Esophagus mucosa (tissue), 1 donor: ENCODE results near the gene TNFRSF1B. TPM values are rescaled to one million over a fixed set of nuclear protein-coding genes. Genes with fewer than 3 reads are reported as not detected.

Experiments
- ATAC-seq: fragments of 200-7000 bp; cut with Tn5 transposase; one replicate; pipeline ENCODE4 v1.9.1; 2020
- total RNA-seq: library from RNA; stranded (reverse); gene quantifications from one replicate; pipeline ENCODE4 v1.2.4, GENCODE V29; 2023
- donor health status: DM: yes; HTN: yes; CAD: no.

The TNFRSF1B gene
- total RNA-seq, 1 donor from 2014 or later: 4.1 TPM

DNA sequence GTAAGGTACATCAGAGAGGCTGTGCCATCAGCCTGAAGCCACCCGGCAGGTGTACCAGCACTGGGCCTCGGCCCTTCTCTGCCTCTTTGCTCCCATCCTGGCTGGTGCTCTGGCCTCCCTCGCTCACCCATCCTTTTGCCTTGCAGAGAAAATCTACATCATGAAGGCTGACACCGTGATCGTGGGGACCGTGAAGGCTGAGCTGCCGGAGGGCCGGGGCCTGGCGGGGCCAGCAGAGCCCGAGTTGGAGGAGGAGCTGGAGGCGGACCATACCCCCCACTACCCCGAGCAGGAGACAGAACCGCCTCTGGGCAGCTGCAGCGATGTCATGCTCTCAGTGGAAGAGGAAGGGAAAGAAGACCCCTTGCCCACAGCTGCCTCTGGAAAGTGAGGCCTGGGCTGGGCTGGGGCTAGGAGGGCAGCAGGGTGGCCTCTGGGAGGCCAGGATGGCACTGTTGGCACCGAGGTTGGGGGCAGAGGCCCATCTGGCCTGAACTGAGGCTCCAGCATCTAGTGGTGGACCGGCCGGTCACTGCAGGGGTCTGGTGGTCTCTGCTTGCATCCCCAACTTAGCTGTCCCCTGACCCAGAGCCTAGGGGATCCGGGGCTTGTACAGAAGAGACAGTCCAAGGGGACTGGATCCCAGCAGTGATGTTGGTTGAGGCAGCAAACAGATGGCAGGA, 24.5 kb upstream of the TNFRSF1B start:
- no peak for ATAC-seq

DNA sequence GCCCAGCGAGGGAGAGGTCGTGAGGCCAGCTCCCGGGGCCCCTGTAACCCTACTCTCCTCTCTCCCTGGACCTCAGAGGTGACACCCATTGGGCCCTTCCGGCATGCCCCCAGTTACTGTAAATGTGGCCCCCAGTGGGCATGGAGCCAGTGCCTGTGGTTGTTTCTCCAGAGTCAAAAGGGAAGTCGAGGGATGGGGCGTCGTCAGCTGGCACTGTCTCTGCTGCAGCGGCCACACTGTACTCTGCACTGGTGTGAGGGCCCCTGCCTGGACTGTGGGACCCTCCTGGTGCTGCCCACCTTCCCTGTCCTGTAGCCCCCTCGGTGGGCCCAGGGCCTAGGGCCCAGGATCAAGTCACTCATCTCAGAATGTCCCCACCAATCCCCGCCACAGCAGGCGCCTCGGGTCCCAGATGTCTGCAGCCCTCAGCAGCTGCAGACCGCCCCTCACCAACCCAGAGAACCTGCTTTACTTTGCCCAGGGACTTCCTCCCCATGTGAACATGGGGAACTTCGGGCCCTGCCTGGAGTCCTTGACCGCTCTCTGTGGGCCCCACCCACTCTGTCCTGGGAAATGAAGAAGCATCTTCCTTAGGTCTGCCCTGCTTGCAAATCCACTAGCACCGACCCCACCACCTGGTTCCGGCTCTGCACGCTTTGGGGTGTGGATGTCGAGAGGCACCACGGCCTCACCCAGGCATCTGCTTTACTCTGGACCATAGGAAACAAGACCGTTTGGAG, 23.7 kb upstream of the TNFRSF1B start:
- ATAC-seq: peak; percentile 7

DNA sequence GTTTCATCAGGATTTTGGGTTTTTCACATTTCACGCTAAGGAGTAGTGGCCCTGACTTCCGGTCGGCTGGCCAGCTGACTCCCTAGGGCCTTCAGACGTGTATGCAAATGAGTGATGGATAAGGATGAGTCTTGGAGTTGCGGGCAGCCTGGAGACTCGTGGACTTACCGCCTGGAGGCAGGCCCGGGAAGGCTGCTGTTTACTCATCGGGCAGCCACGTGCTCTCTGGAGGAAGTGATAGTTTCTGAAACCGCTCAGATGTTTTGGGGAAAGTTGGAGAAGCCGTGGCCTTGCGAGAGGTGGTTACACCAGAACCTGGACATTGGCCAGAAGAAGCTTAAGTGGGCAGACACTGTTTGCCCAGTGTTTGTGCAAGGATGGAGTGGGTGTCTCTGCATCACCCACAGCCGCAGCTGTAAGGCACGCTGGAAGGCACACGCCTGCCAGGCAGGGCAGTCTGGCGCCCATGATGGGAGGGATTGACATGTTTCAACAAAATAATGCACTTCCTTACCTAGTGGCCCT, 23.1 kb upstream of the TNFRSF1B start:
- peak; percentile 58 for ATAC-seq

DNA sequence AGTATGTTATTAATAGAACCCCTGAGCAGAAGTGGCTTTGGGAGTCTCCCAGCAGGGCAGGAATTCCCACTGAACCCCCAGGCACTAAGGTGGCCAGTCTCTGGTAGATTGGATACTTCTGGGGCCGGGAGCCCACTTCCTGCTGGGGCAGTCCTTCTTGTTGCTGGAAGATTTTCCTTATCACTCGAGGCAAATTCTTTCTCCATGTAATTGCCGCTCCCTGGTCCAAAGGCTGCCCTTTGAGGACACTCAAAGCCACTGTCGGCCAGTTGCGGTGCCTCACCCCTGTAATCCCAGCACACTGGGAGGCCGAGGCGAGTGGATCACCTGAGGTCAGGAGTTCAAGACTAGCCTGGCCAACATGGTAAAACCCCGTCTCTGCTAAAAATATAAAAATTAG, 22.6 kb upstream of the TNFRSF1B start:
- ATAC-seq: no peak

DNA sequence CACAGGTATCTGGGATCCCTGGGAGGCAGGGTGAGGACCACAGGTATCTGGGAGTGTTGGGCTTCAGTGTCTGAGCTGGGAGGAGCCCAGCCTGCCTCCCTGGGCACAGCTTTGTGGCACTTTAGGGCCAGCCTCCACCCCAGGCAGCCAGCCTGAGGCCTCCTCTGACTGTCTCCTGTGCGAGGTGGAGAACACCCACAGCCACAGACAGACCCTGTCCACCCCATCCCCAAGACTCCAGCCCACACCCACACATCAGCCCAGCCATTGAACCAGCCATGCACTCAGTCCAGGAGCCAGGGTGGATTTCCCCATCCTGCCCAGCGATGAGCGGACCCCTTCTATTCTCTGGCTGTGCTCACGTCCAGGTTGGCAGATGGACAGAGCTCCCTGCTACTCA, 21.8 kb upstream of the TNFRSF1B start:
- ATAC-seq: no peak

DNA sequence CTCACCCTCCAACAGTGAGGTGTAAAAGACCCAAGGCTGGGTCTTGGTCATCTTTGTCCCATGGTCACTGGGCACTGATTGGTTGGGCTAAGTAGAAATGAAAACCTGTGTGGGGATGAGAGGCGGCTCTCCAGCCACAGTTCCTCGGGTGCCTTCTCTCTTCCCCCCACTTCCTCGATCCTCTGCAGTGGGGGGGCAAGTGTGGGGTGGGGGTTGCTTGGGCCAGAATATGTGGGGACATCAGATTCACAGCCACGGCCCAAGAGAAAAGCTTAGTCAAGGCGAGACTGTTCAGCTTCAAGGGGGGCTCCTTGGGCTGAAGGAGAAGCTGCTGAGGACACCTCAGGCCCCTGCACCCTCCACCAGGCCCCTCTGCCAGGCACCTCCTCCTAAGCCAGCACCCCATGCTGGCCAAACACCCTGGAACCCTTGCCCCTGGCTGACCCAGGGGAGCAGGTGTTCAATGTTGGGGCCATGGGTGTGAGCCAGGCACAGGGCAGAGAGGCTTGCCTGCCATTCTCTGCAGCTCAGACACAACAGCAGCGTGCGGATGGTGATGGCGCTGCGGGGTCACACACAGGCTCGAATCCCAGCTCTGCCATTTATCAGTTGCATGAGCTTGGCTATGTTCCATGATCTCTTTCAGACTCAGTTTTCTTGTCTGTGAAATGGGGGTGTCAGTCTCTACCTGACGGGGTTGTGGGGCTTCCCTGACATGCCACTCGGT, 21.0 kb upstream of the TNFRSF1B start:
- ATAC-seq: no peak

DNA sequence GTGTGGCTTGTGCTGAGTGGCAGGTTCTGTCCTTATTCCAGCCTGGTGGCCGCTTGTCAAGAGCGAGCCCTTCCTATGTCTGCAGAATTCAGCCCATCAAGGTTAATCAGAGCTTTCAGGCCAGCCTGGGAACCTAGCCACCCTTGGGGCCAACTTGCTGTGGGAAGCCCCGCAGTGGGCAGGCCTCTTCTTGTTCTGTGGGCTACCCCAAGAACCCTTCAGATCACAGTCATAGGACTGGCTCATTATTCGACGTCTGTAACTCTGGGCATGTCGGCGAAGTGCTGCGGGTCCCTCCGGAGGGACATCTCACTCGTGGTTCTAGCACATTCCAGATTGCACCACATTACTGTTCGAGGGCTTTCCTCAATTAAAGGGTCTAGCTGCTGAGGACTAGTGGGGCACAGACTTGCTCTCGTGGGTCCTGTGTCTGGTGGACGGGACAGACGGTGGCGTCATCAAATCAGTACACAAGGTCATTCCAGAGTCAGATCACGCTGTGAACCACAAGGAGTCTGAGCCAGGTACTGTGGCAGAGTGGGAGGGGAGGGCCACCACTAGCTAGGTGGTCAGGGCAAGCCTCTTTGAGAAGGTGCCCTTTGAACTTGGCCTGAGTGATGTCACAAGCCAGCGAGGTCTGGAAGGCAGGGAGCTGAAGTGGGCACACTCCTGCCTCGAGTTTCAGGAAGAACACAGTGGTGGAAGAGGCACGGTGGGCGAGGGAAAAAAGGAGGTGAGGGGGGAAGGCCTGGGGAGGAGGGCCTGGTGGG, 20.3 kb upstream of the TNFRSF1B start:
- no peak for ATAC-seq

DNA sequence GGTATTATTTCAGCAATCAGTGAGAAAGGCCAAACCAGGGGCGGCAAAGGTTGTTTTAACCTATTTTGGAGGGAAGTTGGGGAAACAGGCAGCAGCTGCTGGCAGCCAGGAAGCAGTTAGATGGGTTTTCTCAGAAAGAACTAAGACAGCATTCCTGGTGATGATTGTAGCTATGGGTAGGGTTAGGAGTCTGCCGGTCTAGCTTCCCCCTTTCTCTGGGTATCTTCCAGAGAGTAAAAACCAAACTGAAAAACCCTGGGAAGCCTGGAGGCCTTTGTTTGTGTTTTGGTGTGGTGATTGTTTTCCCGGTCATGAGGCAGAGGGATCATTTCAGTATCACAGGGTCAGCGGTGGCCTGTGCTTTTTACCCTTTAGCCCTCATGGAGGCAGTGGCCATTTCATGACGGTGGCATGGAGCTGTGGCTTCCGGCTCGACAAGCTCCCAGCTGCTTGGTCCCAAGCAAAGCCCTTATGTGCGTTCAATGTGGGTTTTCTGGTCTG, 19.5 kb upstream of the TNFRSF1B start:
- no peak for ATAC-seq

DNA sequence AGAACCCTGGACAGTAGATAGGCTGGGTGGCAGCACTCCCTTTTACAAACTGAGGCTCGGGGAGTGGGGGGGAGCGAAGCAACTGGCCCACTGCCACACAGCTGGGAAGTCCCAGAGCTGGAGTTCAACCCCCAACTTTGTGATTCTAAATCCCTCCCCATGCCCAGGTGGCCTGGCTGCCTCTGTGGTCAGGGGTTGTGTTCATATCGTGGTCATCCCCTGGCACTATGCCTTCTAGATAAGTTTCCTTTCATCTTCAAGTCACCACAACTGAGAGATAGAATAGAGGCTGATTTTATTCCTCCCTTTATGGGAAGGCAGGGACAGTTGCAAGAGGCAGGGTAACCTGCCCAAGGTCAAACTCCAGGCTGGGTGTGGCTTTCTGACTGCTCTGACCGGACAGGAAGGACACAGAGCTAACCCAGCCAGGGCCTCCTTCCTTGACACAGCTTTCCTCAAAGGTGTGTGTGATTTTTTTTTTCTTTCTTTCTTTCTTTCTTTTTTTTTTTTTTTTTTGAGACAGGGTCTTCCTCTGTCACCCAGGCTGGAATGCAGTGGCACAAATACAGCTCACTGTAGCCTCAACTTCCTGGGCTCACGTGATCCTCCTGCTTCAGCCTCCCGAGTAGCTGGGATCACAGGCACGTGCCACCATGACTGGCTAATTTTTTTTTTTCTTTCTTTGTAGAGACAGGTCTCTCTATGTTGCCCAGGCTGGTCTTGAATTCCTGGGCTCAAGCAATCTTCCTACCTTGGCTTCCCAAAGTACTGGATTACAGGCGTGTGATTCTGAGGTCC, 18.4 kb upstream of the TNFRSF1B start:
- no peak for ATAC-seq

DNA sequence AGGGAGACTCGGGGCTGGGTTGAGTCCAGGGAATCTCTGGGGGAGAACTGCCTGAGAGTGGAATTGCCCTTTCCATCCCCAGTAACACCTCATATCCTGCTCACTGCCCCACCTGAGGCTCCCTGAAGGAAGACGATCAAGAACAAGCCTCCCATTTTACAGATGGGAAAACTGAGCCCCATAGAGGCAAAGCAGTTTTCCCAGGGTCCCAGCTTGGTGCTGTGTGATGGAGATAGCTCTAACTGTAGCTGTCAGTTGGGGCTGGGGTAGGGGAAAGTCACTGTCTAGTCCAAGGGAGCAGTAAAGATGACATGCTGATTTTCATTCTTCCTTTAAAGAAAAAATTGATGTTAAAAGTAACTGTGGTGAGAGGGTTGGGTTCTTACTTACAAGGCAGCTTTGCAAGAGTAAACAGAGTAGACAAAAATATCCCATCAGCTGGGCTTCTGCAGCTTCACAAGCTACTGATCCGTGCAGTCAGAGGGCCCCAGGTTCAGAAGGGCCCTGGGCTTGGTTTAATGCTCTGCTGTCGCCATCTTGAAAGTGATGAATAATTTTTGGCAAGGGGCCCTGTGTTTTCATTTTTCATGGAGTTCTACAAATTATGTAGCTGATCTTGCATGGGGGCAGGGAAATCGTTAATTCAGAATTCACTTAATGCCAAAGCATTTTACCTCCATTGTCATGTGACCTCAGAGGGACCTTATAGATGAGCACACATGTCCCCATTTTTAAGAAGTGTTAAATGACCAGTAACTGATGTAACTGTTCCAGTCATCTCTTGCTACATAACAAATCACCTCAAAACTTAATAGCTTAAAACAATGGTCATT, 17.6 kb upstream of the TNFRSF1B start:
- no peak for ATAC-seq

DNA sequence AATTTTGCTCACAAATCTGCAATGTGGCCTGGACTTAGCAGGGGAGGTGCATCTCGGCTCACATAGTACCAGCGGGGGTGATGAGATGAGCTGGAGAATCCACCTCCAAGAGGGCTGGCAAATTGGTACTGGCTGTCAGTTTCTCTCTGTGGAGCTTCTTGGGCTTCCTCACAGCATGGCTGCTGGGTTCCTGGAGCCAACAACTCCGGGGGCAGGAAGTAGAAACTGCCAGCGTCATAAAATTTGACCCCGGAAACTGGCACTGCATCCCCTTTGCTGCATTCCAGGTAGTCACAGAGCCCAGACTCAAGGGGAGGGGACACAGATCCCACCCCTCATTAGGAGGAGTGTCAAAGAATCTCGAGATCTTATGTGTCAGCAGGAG, 17.0 kb upstream of the TNFRSF1B start:
- no peak for ATAC-seq

DNA sequence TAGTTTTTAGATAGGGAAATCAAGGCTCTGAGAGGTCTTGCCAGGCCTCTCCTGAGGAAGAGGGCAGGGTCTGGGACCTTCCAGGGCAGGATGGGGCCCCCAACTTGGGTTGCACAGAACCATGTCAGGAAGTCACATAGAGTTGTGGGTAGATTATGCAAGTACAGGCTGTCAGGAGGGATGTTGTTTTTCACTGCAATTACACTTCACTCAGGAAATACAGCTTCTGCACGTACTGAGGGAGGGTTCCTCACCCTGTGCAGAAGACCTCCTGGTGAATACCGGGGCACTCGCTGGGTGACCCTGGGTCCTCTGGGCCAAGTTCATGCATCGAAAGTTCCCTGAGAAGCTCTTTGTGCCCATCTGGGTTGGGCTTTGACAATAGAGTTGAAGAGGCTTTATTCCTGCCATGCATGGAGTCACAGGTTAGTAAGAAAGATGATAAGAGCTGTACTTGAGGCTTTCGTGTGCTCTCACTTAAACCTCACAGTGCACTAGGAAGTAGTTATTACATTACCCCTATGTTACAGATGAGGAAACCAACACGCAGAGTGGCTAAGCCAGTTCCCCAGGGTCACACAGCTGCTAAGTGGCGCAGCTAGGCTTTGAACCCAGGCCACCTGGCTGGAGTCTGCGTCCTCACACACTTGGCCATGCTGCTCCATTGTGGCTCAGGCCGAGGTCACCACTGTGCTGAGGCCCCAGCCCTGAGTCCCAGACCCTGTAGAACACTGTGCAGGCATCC, 16.2 kb upstream of the TNFRSF1B start:
- ATAC-seq: peak; percentile 17

DNA sequence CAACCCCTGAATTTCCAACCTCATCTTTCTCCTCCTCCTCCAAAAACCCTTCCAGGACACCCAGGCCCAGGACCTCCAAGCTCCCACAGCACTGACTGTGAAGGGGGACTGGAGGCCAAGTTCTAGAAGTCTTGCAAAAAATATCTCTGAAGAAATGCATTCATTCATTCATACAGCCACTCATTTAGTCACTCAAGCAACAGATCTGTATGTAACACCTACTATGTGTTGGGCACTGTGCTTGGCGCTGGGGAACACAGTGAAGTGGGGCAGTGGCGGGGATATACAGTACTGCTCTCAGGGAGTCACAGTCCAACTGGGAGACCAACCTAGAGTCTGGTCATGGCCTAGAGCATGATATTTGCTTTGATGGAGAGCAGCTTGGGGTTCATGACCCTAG, 15.3 kb upstream of the TNFRSF1B start:
- ATAC-seq: no peak

DNA sequence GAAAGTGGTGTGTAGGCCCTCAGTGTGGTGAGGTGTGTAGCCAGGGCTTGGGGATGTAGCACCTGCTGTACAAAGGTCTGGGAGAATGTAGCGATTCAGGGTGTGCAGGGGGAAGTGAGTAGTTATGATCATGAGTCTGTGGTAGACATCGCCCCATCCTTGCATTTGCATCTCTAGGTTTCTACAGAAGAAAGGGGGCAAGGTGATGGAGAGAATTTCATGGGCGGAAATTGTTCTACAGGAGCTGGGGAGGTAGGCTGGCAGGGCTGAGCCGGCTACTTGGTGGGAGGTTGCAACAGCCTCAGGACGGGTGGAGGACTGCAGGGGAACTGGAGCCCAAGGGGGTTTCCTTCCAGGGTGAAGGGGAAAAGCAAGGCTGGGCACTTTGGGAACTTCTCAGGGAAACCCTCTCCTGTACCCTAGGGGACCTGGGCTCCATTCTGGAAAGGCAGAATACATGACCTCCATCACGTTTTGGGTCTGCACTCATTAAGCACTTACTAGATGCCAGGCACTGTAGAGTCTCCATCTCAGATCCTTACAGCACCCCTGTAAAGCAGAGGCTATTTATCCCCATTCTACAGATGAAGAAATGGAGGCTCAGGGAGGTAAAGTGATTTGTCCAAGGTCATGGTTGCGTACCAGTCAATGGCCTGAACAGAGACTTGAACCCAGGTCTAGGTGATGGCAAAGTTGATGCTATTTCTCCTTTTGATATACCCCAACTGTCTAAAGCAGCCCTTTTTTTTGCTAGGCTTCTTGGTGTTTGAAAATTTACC, 14.5 kb upstream of the TNFRSF1B start:
- peak; percentile 59 for ATAC-seq

DNA sequence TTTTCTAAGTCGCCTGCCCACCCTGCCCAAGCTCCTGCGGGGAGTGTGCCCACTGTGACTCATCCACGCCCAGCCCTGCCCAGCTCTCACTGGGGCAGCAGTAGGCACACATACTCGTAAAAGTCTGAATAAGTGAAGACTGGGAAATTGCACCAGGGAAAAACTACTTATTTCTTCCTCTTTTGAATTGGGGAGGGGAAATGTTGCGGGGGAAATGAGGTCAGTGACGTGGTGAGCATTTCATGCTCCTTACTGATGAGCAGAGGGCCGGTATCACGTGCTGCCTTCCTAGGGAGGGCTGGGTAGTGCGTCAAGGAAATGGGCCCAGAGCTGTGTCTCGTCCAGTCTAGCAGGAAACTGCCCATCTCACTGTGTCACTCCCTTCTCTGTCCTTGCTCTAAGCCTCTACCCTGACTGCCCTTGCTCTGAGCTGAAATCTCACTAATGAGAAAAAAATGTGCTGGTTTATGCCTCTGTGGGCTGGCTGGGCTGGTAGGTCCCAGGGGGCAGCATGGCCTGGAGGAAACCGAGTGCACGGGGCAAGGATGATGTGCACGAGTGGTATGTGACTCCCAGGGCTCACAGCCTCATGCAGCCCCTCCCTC, 13.5 kb upstream of the TNFRSF1B start:
- peak; percentile 64 for ATAC-seq

DNA sequence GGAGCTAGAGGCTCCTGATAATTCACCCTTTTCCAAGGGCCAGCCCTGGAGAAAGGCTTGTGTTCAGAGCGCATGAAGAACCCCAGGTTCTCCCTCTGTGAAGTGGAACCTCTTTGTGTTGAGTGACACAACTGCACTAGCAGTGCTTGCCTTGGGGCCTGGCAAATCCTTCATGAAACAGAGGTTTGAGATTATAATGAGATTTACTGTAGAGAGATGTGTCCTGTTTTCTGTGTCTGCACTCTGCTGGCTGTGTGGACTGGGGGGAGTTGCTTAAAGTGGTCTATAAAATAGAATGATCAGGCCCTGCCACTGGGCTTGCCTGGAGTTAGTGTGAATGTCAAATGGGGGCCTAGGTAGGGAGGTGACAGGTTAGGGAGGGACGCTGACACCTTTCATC, 11.5 kb upstream of the TNFRSF1B start:
- ATAC-seq: no peak

DNA sequence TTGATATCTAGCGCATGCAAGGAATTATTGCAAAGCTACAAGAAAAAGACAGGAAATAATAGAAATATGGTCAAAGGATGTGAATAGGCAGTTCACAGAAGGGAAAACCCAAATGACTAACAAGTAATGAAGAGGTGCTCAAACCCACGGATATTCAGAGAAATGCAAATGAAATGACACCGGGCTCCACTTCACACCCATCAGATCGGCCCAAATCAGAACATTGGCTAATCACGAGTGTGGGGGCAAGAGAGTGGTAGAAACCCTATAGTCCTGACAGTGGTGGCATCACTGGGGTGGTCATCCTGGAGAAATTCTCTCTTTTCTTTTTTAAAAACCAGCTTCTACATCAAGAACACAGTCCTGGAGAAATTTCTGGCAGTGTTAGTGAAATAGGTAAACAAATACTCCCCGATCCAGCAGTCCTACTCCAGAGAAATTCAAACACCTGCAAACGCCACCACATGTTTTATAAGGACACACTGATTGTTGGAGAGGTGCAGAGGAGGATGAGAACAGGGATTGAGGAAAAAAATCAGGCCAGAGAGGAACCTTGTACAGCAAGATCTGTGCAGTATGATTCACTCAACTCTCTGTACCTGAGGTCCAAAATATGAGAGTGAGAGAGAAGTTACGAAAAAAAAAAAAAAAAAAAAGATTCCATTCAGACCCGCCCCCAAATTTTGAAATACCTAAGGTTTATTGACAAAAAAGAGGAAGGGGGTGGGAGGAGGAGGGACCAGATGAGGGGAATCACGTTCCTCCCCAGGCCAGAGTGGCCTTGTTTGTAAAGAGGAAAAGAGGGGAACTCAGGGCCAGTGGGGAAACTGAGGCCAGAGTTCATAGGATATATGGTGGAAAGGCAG, 9.2 kb upstream of the TNFRSF1B start:
- no peak for ATAC-seq
